GM12878 (cell line): Measurements from ENCODE around the gene LRP5. TPM values are rescaled to one million over a fixed set of nuclear protein-coding genes. Genes with fewer than 3 reads are reported as not detected.

Experiments used
- CREB1 ChIP-seq: IDR thresholded peaks from 2 replicates; pipeline ENCODE4 v1.6.1; 2012; ENCODE audit warnings: low read depth, mild to moderate bottlenecking, inconsistent platforms
- CREM ChIP-seq: IDR thresholded peaks from 2 replicates; pipeline ENCODE4 v1.6.1; 2014; ENCODE audit warnings: antibody characterized with exemption, low read depth
- MYC ChIP-seq: IDR thresholded peaks from 2 replicates; pipeline ENCODE4 v1.6.1; 2011; ENCODE audit warnings: mild to moderate bottlenecking, low read length, moderate library complexity, inconsistent platforms; ENCODE audit not compliant: insufficient read depth, insufficient replicate concordance, insufficient read length, severe bottlenecking
- POU2F2 ChIP-seq: IDR thresholded peaks from 3 replicates; pipeline ENCODE4 v1.6.1; 2011; ENCODE audit warnings: low read depth, mild to moderate bottlenecking, low read length, borderline replicate concordance
- RAD21 ChIP-seq: IDR thresholded peaks from 2 replicates; pipeline ENCODE4 v1.6.1; 2011; ENCODE audit warnings: mild to moderate bottlenecking, low read depth, low read length, moderate library complexity; ENCODE audit not compliant: insufficient read depth
- SMAD1 ChIP-seq: fragments of 450-650 bp; IDR thresholded peaks from 2 replicates; pipeline ENCODE4 v1.6.1; 2018; ENCODE audit warnings: mild to moderate bottlenecking, low read depth; ENCODE audit not compliant: partially characterized antibody
- STAT3 ChIP-seq: IDR thresholded peaks from 2 replicates; pipeline ENCODE4 v1.6.1; 2011; ENCODE audit warnings: low read depth, low read length, improper control_type of control experiment
- TBL1XR1 ChIP-seq: IDR thresholded peaks from 2 replicates; pipeline ENCODE4 v1.6.1; 2012; ENCODE audit warnings: low read depth, low read length, improper control_type of control experiment
- ZNF687 ChIP-seq: fragments of 450-650 bp; IDR thresholded peaks from 2 replicates; pipeline ENCODE4 v1.6.1; 2017; ENCODE audit warnings: mild to moderate bottlenecking, moderate library complexity
- polyA plus RNA-seq, 11 experiments: library from polyadenylated mRNA; depleted of rRNA in 4 of 11; unstranded in 6 of 11; stranded (reverse) in 5 of 11; fragments of >200 nt; fragmentation: Nextera tagmentation in 4 of 11; fragmentation: Illumina TruSeq in 1 of 11; extraction: Ambion mirVana in 4 of 11; extraction: Trizol in 1 of 11; gene quantifications; 1 replicate in 1 of 11; 2 replicates in 10 of 11; pipeline versions ENCODE4 v1.2.1 to v1.2.3, GENCODE V29; 2011 to 2016; ENCODE audit warnings: inconsistent platforms in 2 of 11, missing spikeins in 2 of 11, low read depth in 1 of 11
- total RNA-seq, 4 experiments: library from RNA; depleted of rRNA in 3 of 4; stranded (reverse); fragments of >200 nt in 3 of 4; fragmentation: Illumina TruSeq in 1 of 4; extraction: Trizol in 1 of 4; gene quantifications; 2 replicates each; pipeline versions ENCODE4 v1.2.1 to v1.2.3, GENCODE V29; 2013 to 2021
- TF ChIP-seq, protein P1 (sequence below): fragments of 450-650 bp; formaldehyde crosslinking; IDR thresholded peaks from 2 replicates; pipeline ENCODE4 v1.5.0; 2022; ENCODE audit warnings: mild to moderate bottlenecking, missing genetic modification characterization
- TF ChIP-seq, protein P2 (sequence below), 3 experiments: IDR thresholded peaks in 2 of 3; conservative IDR thresholded peaks in 1 of 3; 2 replicates each; pipeline ENCODE4 v1.5.1; 2011; ENCODE audit warnings: low read depth in 3 of 3, low read length in 3 of 3, mild to moderate bottlenecking in 3 of 3, control low read depth in 2 of 3, moderate library complexity in 2 of 3, inconsistent platforms in 1 of 3, mixed read lengths in 1 of 3; ENCODE audit not compliant: control insufficient read depth in 2 of 3, insufficient read depth in 1 of 3; ENCODE audit errors: extremely low read depth in 1 of 3

LRP5 gene
- total and polyA plus RNA-seq, 10 of the 15 experiments (the other 5 are each of a cell fraction or from before 2014, with no cell fraction given), result 0.37 to 34.0 (median 6.6) TPM

GRCh38 chr11:68322052-68322430, 9.7 kb downstream of the LRP5 start (continued):
- TF ChIP-seq, protein P1, sequence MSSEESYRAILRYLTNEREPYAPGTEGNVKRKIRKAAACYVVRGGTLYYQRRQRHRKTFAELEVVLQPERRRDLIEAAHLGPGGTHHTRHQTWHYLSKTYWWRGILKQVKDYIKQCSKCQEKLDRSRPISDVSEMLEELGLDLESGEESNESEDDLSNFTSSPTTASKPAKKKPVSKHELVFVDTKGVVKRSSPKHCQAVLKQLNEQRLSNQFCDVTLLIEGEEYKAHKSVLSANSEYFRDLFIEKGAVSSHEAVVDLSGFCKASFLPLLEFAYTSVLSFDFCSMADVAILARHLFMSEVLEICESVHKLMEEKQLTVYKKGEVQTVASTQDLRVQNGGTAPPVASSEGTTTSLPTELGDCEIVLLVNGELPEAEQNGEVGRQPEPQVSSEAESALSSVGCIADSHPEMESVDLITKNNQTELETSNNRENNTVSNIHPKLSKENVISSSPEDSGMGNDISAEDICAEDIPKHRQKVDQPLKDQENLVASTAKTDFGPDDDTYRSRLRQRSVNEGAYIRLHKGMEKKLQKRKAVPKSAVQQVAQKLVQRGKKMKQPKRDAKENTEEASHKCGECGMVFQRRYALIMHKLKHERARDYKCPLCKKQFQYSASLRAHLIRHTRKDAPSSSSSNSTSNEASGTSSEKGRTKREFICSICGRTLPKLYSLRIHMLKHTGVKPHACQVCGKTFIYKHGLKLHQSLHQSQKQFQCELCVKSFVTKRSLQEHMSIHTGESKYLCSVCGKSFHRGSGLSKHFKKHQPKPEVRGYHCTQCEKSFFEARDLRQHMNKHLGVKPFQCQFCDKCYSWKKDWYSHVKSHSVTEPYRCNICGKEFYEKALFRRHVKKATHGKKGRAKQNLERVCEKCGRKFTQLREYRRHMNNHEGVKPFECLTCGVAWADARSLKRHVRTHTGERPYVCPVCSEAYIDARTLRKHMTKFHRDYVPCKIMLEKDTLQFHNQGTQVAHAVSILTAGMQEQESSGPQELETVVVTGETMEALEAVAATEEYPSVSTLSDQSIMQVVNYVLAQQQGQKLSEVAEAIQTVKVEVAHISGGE (CRISPR knock-in tag), result no peak
- TF ChIP-seq TBL1XR1 (no peak), CREB1 (no peak), SMAD1 (no peak), POU2F2 (no peak), ZNF687 (no peak), STAT3 (no peak), MYC (no peak), CREM (no peak), RAD21 (no peak)
- TF ChIP-seq, protein P2, sequence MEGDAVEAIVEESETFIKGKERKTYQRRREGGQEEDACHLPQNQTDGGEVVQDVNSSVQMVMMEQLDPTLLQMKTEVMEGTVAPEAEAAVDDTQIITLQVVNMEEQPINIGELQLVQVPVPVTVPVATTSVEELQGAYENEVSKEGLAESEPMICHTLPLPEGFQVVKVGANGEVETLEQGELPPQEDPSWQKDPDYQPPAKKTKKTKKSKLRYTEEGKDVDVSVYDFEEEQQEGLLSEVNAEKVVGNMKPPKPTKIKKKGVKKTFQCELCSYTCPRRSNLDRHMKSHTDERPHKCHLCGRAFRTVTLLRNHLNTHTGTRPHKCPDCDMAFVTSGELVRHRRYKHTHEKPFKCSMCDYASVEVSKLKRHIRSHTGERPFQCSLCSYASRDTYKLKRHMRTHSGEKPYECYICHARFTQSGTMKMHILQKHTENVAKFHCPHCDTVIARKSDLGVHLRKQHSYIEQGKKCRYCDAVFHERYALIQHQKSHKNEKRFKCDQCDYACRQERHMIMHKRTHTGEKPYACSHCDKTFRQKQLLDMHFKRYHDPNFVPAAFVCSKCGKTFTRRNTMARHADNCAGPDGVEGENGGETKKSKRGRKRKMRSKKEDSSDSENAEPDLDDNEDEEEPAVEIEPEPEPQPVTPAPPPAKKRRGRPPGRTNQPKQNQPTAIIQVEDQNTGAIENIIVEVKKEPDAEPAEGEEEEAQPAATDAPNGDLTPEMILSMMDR (IDR thresholded peaks at IDR 0.05 in 2 of 3, conservative IDR thresholded peaks at IDR 0.05 in 1 of 3; ENCODE audit: control insufficient read depth in 2 of 3, extremely low read depth in 1 of 3, insufficient read depth in 1 of 3, low read depth in 3 of 3, low read length in 3 of 3), result no peak
